ENCODE data around the gene RTP5.

- no peak for TF ChIP-seq EZH2phosphoT487 (IDR thresholded peaks at IDR 0.05; ENCODE audit: borderline replicate concordance, low read length)
- no peak for TF ChIP-seq CTCF (IDR thresholded peaks at IDR 0.05; ENCODE audit: low read depth, low read length, poor library complexity, severe bottlenecking)
These were observed 42.0 kb downstream of the RTP5 start for GRCh38 chr2:241911551-241911950.
